Parathyroid adenoma (tissue), 2 donors: ENCODE data around the gene LRSAM1.

Source experiments
- H2AFZ ChIP-seq: fragments of 300-600 bp; sonication (generic); one replicate; pipeline ENCODE4 v1.7.0; 2017; ENCODE audit warnings: antibody characterized with exemption, mild to moderate bottlenecking
- H3K27ac ChIP-seq: fragments of 300-600 bp; sonication (generic); one replicate; pipeline ENCODE4 v1.7.0; 2017
- H3K27me3 ChIP-seq: fragments of 300-600 bp; sonication (generic); one replicate; pipeline ENCODE4 v1.7.0; 2017; ENCODE audit warnings: low read length; ENCODE audit not compliant: control insufficient read depth, insufficient read depth
- H3K36me3 ChIP-seq: fragments of 300-600 bp; sonication (generic); one replicate; pipeline ENCODE4 v1.7.0; 2017; ENCODE audit warnings: low read length; ENCODE audit not compliant: control insufficient read depth, insufficient read depth
- H3K4me1 ChIP-seq: fragments of 300-600 bp; sonication (generic); one replicate; pipeline ENCODE4 v1.7.0; 2017; ENCODE audit warnings: control low read depth
- H3K4me2 ChIP-seq: fragments of 300-600 bp; sonication (generic); one replicate; pipeline ENCODE4 v1.7.0; 2017; ENCODE audit warnings: low read length
- H3K4me3 ChIP-seq: fragments of 300-600 bp; sonication (generic); one replicate; pipeline ENCODE4 v1.7.0; 2017; ENCODE audit warnings: low read depth, low read length
- H3K79me2 ChIP-seq: fragments of 300-600 bp; sonication (generic); one replicate; pipeline ENCODE4 v1.7.0; 2017; ENCODE audit warnings: control low read depth
- H3K9ac ChIP-seq: fragments of 300-600 bp; sonication (generic); one replicate; pipeline ENCODE4 v1.7.0; 2017; ENCODE audit warnings: mild to moderate bottlenecking
- H3K9me3 ChIP-seq: fragments of 300-600 bp; sonication (generic); one replicate; pipeline ENCODE4 v1.7.0; 2017; ENCODE audit warnings: low read length; ENCODE audit not compliant: control insufficient read depth
- TF ChIP-seq, protein P1 (sequence below): fragments of 300-600 bp; sonication (generic); IDR thresholded peaks from one replicate; pipeline ENCODE4 v1.7.0; 2017; ENCODE audit warnings: antibody characterized with exemption, mild to moderate bottlenecking
- donor health status: primary hyperparathyroidism.

LRSAM1 gene

DNA sequence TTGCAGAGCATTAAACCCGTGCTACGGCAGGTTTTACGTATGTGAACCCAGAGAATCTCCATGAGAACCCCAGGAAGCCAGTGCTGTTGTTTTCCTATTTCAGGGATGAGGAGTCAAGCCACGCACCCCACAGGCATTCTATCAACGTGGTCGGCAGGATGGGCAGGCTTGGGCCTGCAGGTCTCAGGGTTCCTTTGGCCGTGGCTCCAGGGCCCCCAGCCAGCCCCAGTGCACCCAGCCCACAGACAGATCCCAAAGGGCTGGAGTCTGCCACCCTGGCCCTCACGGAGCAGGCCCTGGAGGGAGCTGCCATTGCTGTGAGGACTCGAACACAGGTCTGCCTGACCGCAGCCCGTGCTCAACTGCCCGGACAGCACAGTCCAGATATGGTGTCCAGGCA, 83.6 kb downstream of the LRSAM1 start:
- TF ChIP-seq, protein P1, sequence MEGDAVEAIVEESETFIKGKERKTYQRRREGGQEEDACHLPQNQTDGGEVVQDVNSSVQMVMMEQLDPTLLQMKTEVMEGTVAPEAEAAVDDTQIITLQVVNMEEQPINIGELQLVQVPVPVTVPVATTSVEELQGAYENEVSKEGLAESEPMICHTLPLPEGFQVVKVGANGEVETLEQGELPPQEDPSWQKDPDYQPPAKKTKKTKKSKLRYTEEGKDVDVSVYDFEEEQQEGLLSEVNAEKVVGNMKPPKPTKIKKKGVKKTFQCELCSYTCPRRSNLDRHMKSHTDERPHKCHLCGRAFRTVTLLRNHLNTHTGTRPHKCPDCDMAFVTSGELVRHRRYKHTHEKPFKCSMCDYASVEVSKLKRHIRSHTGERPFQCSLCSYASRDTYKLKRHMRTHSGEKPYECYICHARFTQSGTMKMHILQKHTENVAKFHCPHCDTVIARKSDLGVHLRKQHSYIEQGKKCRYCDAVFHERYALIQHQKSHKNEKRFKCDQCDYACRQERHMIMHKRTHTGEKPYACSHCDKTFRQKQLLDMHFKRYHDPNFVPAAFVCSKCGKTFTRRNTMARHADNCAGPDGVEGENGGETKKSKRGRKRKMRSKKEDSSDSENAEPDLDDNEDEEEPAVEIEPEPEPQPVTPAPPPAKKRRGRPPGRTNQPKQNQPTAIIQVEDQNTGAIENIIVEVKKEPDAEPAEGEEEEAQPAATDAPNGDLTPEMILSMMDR: no peak
- H3K4me3 ChIP-seq: no peak overlapping the region
- no peaks in the 10 kb centered on the region for H3K27me3 ChIP-seq
- H3K4me2 ChIP-seq: no peak overlapping the region
- H3K9me3 ChIP-seq: no peaks in the 10 kb centered on the region
- H3K79me2 ChIP-seq: peaks cover 7% of the 10 kb centered on the region
- H3K27ac ChIP-seq: no peak overlapping the region
- H3K9ac ChIP-seq: no peak overlapping the region
- H3K36me3 ChIP-seq: no peaks in the 10 kb centered on the region
- no peak overlapping the region for H2AFZ ChIP-seq
- H3K4me1 ChIP-seq: no peaks in the 10 kb centered on the region

DNA sequence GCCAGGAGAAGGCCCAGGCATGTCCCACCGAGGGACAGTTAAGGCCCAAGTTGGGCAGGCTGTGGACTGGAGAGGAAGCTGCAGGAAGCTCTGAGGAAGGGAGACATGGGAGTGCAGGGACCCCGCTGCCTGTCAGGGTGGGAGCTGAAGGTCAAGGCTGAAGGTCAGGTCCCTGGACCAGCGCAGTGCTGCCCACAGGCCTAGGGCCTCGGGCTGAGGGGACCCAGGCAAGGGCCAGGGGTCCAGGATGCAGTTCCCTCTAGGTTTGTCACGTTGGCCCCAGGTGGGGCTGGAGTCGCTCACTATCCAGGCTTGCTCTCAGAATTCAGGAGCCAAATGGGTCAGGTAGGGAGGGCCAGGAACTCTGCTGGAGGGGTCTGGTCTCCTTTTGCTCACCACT, 84.1 kb downstream of the LRSAM1 start:
- Histone ChIP-seq H3K9me3 (no peaks in the 10 kb centered on the region), H3K79me2 (peaks cover 12% of the 10 kb centered on the region), H3K27me3 (no peaks in the 10 kb centered on the region), H3K36me3 (no peaks in the 10 kb centered on the region), H2AFZ (no peak overlapping the region), H3K4me2 (no peak overlapping the region), H3K27ac (no peak overlapping the region), H3K9ac (no peak overlapping the region), H3K4me3 (no peak overlapping the region), H3K4me1 (no peaks in the 10 kb centered on the region)
- TF ChIP-seq, protein P1: no peak

DNA sequence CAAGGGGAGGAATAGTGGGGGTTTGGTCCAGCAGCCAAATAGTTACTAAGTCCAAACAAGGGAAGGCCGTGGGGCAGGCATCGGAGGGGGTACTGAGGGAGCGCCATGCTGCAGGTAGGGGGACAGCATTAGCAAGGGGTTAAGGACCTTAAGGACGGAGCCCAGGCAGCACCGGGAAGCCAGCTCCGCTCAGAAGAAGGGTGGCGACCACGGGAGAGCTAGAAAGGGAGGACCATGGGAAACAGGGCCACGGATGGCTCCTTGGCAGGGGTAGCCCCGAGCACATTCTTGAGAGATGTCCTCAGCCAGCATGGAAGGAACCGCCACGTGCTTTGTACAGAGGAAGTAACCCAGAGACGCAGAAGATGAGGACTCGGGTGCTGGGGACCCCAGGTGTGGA, 84.5 kb downstream of the LRSAM1 start:
- Histone ChIP-seq H2AFZ (no peak overlapping the region), H3K9me3 (no peaks in the 10 kb centered on the region), H3K36me3 (no peaks in the 10 kb centered on the region), H3K4me1 (no peaks in the 10 kb centered on the region), H3K79me2 (peaks cover 13% of the 10 kb centered on the region), H3K4me2 (no peak overlapping the region), H3K27ac (no peak overlapping the region), H3K9ac (no peak overlapping the region), H3K4me3 (no peak overlapping the region), H3K27me3 (no peaks in the 10 kb centered on the region)
- TF ChIP-seq, protein P1: no peak

DNA sequence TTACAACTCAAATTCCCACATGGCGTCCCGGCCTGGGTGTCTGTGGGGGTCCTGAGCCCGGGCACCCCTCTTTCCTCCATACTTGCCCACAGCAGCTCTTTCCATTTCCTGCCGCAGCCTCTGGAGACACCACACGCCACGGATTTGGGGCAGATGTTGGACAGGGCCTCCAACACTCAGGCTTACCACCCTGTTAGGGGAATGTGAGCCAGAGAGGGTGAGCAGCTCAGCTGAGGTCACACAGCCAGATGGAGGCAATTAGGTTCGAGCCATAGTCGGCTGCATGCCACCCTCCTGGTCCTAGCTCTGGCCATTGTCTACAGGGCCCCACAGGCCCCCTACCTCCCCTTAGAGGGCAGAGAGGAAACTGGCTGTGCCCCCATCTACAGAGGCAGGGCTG, 85.2 kb downstream of the LRSAM1 start:
- H2AFZ ChIP-seq: no peak overlapping the region
- no peak overlapping the region for H3K4me2 ChIP-seq
- no peaks in the 10 kb centered on the region for H3K36me3 ChIP-seq
- no peaks in the 10 kb centered on the region for H3K27me3 ChIP-seq
- H3K79me2 ChIP-seq: peaks cover 17% of the 10 kb centered on the region
- no peaks in the 10 kb centered on the region for H3K4me1 ChIP-seq
- TF ChIP-seq, protein P1: no peak
- H3K4me3 ChIP-seq: no peak overlapping the region
- no peak overlapping the region for H3K27ac ChIP-seq
- no peak overlapping the region for H3K9ac ChIP-seq
- H3K9me3 ChIP-seq: no peaks in the 10 kb centered on the region

DNA sequence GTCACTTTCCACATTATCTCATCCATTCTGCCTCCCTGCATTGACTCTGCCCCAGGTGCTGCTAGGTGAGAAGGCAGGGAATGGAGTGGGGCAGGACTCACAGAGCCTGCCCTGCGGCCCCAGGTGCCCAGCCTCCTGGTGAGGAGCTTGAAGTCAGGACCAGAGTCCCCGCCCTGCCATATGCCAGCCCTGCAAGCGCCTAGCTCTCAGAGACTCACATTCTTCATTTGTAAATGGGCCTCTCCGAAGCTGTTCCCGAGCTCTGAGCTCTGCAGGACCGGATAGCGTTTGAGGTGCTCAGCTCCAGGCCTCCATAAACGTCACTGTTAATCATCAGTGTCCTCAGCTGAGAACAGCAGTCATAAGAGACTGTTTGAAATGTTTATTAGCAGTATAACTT, 85.7 kb downstream of the LRSAM1 start:
- no peaks in the 10 kb centered on the region for H3K4me1 ChIP-seq
- TF ChIP-seq, protein P1: no peak
- peaks cover 19% of the 10 kb centered on the region for H3K79me2 ChIP-seq
- H3K36me3 ChIP-seq: no peaks in the 10 kb centered on the region
- no peak overlapping the region for H3K9ac ChIP-seq
- H3K4me3 ChIP-seq: no peak overlapping the region
- H2AFZ ChIP-seq: no peak overlapping the region
- no peaks in the 10 kb centered on the region for H3K27me3 ChIP-seq
- no peak overlapping the region for H3K4me2 ChIP-seq
- H3K27ac ChIP-seq: no peak overlapping the region
- no peaks in the 10 kb centered on the region for H3K9me3 ChIP-seq
